H1 (cell line): ENCODE results near the gene MAP4K4.

Source experiments
- BCL11A ChIP-seq, 2 experiments: IDR thresholded peaks; one replicate each; pipeline ENCODE4 v1.6.1; 2011; ENCODE audit warnings: low read depth in 2 of 2, low read length in 2 of 2, mild to moderate bottlenecking in 2 of 2
- EGR1 ChIP-seq: IDR thresholded peaks from 2 replicates; pipeline ENCODE4 v1.6.1; 2011; ENCODE audit warnings: low read depth, low read length, borderline replicate concordance

DNA sequence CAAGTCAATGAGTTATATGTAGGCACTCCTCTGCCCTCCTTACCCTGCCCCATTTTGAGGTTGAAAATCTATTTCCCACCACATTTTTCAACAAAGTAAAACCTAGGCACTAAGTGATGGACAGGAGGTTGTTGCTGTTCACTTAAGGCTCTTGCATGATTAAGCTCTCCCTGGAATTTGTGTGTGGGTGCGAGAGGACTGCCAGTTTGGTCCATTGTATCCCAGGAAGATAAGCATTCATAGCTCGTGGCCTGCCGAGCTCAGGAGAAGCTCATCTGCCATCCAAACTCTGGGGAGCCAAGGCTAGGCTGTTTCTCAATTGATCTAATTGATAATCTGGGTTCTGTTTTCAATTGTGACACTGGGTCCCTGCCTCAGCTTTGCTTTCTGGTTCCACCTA is 4.7 kb upstream of the MAP4K4 start:
- no peak for TF ChIP-seq EGR1
- no peak for TF ChIP-seq BCL11A (IDR thresholded peaks at IDR 0.05; ENCODE audit: low read depth in 2 of 2, low read length in 2 of 2)
